ENCODE data around the gene PKD1L1.

DNA sequence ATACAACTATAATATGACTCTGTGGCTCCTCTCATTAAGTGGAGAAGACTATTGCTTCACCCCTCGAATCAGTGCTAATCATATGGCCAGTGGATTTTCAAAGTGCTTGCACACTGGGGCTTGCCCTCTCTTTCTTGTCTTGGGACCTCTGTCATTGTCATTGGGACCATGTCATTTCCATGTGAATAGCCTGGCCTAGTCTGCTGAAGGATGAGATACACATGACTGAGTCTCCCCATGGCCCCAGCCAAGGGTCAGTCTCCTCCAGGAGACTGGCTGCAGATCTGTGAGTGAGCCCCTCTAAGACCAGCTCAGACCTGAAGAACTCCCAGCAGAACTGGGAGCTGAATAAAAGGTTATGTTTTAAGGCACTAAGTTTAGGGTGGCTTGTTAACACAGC, 39.5 kb downstream of the PKD1L1 start:
- TF ChIP-seq, protein P1, sequence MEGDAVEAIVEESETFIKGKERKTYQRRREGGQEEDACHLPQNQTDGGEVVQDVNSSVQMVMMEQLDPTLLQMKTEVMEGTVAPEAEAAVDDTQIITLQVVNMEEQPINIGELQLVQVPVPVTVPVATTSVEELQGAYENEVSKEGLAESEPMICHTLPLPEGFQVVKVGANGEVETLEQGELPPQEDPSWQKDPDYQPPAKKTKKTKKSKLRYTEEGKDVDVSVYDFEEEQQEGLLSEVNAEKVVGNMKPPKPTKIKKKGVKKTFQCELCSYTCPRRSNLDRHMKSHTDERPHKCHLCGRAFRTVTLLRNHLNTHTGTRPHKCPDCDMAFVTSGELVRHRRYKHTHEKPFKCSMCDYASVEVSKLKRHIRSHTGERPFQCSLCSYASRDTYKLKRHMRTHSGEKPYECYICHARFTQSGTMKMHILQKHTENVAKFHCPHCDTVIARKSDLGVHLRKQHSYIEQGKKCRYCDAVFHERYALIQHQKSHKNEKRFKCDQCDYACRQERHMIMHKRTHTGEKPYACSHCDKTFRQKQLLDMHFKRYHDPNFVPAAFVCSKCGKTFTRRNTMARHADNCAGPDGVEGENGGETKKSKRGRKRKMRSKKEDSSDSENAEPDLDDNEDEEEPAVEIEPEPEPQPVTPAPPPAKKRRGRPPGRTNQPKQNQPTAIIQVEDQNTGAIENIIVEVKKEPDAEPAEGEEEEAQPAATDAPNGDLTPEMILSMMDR (conservative IDR thresholded peaks at IDR 0.05; ENCODE audit: low read depth, low read length) = no peak
- no peak for TF ChIP-seq EZH2 (IDR thresholded peaks at IDR 0.05; ENCODE audit: borderline replicate concordance, low read depth, low read length, poor library complexity, severe bottlenecking)
